H1 (cell line): Measurements from ENCODE around the gene TOR1B. TPM values are rescaled to one million over a fixed set of nuclear protein-coding genes. Genes with fewer than 3 reads are reported as not detected.

ENCODE experiments used
- CTCF ChIA-PET: fragments of 300-600 bp; sonication (Branson Sonifier 250); formaldehyde crosslinking; loops from one replicate; lab custom pipeline; 2021; ENCODE audit not compliant: partially characterized antibody; lab: Charles Lee
- POLR2A ChIA-PET: fragments of 300-600 bp; sonication (Branson Sonifier 250); formaldehyde crosslinking; loops from one replicate; lab custom pipeline; 2021; ENCODE audit warnings: inconsistent platforms; ENCODE audit not compliant: partially characterized antibody; lab: Charles Lee
- DNase-seq, 2 experiments: peaks; one replicate each; pipeline versions ENCODE4 v3.0.0 to v3.0.0-alpha.2; 2010 to 2022; ENCODE audit warnings: low spot score in 2 of 2, low read depth in 1 of 2, mixed read lengths in 1 of 2
- FAIRE-seq: peaks from 2 replicates; lab custom pipeline; 2011; peaks lifted over from hg19 to GRCh38; lab: Jason Lieb, UNC
- H2AFZ ChIP-seq: 2 replicates; pipeline ENCODE4 v1.8.1; 2012; ENCODE audit warnings: low read length, inconsistent platforms
- H2AK5ac ChIP-seq: 2 replicates; pipeline ENCODE4 v1.6.1; 2013; ENCODE audit warnings: low read depth, low read length
- H2BK120ac ChIP-seq: replicated peaks from 2 replicates; pipeline ENCODE3; 2013; ENCODE audit warnings: low read depth, low read length, inconsistent platforms
- H2BK12ac ChIP-seq: 2 replicates; pipeline ENCODE4 v1.6.1; 2013; ENCODE audit warnings: low read depth, low read length
- H2BK15ac ChIP-seq: 2 replicates; pipeline ENCODE4 v1.6.1; 2013; ENCODE audit warnings: low read length
- H2BK20ac ChIP-seq: 2 replicates; pipeline ENCODE4 v1.6.1; 2013; ENCODE audit warnings: low read length
- H2BK5ac ChIP-seq: 2 replicates; pipeline ENCODE4 v1.6.1; 2013; ENCODE audit warnings: low read depth, low read length
- H3K14ac ChIP-seq: 2 replicates; pipeline ENCODE4 v1.6.1; 2013; ENCODE audit warnings: inconsistent platforms; ENCODE audit not compliant: insufficient read length
- H3K18ac ChIP-seq: 2 replicates; pipeline ENCODE4 v1.6.1; 2013; ENCODE audit warnings: low read length; ENCODE audit errors: extremely low read depth
- H3K23ac ChIP-seq: 2 replicates; pipeline ENCODE4 v1.6.1; 2013; ENCODE audit warnings: inconsistent platforms; ENCODE audit not compliant: insufficient read length
- H3K23me2 ChIP-seq: 2 replicates; pipeline ENCODE4 v1.6.1; 2013; ENCODE audit warnings: low read depth, low read length
- H3K27ac ChIP-seq: 2 replicates; pipeline ENCODE4 v1.6.1; 2011; ENCODE audit warnings: low read depth, low read length, inconsistent platforms
- H3K27me3 ChIP-seq, 4 experiments: replicated peaks in 1 of 4; 1 replicate in 1 of 4; 2 replicates in 3 of 4; pipeline versions ENCODE4 v1.6.1 to v1.8.1; 2011 to 2013; ENCODE audit warnings: low read length in 3 of 4, mild to moderate bottlenecking in 3 of 4, inconsistent platforms in 2 of 4, mixed read lengths in 2 of 4, moderate library complexity in 1 of 4; ENCODE audit not compliant: control insufficient read depth in 3 of 4, insufficient read depth in 3 of 4; ENCODE audit errors: extremely low read depth in 1 of 4
- H3K36me3 ChIP-seq, 4 experiments: 2 replicates each; pipeline versions ENCODE4 v1.6.1 to v1.8.1; 2011 to 2013; ENCODE audit warnings: mild to moderate bottlenecking in 4 of 4, low read length in 3 of 4, moderate library complexity in 2 of 4, control low read depth in 1 of 4, inconsistent platforms in 1 of 4; ENCODE audit not compliant: insufficient read depth in 4 of 4, control insufficient read depth in 2 of 4
- H3K4ac ChIP-seq: replicated peaks from 2 replicates; pipeline ENCODE3; 2013; ENCODE audit warnings: low read length, low read depth, mixed read lengths, inconsistent platforms; ENCODE audit not compliant: insufficient read length
- H3K4me1 ChIP-seq, 4 experiments: replicated peaks in 1 of 4; 1 replicate in 1 of 4; 2 replicates in 3 of 4; pipeline versions ENCODE4 v1.6.1 to v1.8.1; 2011 to 2013; ENCODE audit warnings: low read length in 3 of 4, inconsistent platforms in 2 of 4, mixed read lengths in 1 of 4; ENCODE audit not compliant: insufficient read depth in 4 of 4, control insufficient read depth in 3 of 4
- H3K4me2 ChIP-seq, 2 experiments: 2 replicates each; pipeline versions ENCODE4 v1.6.1 to v1.8.1; 2011 to 2013; ENCODE audit warnings: low read depth in 2 of 2, low read length in 2 of 2, control low read depth in 1 of 2, inconsistent platforms in 1 of 2, mild to moderate bottlenecking in 1 of 2; ENCODE audit not compliant: insufficient read depth in 1 of 2
- H3K4me3 ChIP-seq, 4 experiments: fragments of 200-600, 300-600 bp in 1 of 4; sonication (generic), shearing (Covaris generic), sonication (Bioruptor Twin) in 1 of 4; 2 replicates each; pipeline versions ENCODE4 v1.5.1 to v1.8.1; 2011 to 2016; ENCODE audit warnings: low read length in 4 of 4, low read depth in 3 of 4, control low read depth in 2 of 4, inconsistent platforms in 2 of 4, mild to moderate bottlenecking in 2 of 4, mixed read lengths in 1 of 4, moderate library complexity in 1 of 4; ENCODE audit not compliant: insufficient read depth in 2 of 4; ENCODE audit errors: extremely low read depth in 1 of 4
- H3K56ac ChIP-seq: replicated peaks from 2 replicates; pipeline ENCODE3; 2013; ENCODE audit warnings: low read depth, mild to moderate bottlenecking, mixed read lengths, low read length, inconsistent platforms; ENCODE audit not compliant: insufficient read length
- H3K79me1 ChIP-seq: 2 replicates; pipeline ENCODE4 v1.6.1; 2013; ENCODE audit warnings: low read depth, low read length, control low read depth
- H3K79me2 ChIP-seq, 2 experiments: 2 replicates each; pipeline versions ENCODE4 v1.6.1 to v1.8.1; 2012 to 2013; ENCODE audit warnings: low read length in 2 of 2, mild to moderate bottlenecking in 2 of 2, inconsistent platforms in 1 of 2; ENCODE audit not compliant: insufficient read depth in 2 of 2, control insufficient read depth in 1 of 2
- H3K9ac ChIP-seq, 4 experiments: replicated peaks in 1 of 4; 1 replicate in 1 of 4; 2 replicates in 3 of 4; pipeline versions ENCODE4 v1.6.1 to v1.8.1; 2011 to 2013; ENCODE audit warnings: low read depth in 3 of 4, low read length in 3 of 4, control low read depth in 2 of 4, mild to moderate bottlenecking in 2 of 4, moderate library complexity in 2 of 4, inconsistent platforms in 1 of 4; ENCODE audit errors: extremely low read depth in 1 of 4
- H3K9me3 ChIP-seq, 2 experiments: 2 replicates each; pipeline versions ENCODE4 v1.6.1 to v1.8.1; 2012 to 2013; ENCODE audit warnings: mild to moderate bottlenecking in 2 of 2, moderate library complexity in 2 of 2, control low read depth in 1 of 2, inconsistent platforms in 1 of 2, low read depth in 1 of 2, low read length in 1 of 2, mixed read lengths in 1 of 2; ENCODE audit not compliant: insufficient read depth in 2 of 2
- H4K20me1 ChIP-seq, 2 experiments: replicated peaks in 1 of 2; 2 replicates each; pipeline versions ENCODE3 to v1.8.1; 2011 to 2013; ENCODE audit warnings: inconsistent platforms in 2 of 2, low read length in 2 of 2, mild to moderate bottlenecking in 1 of 2; ENCODE audit not compliant: insufficient read depth in 2 of 2, control insufficient read depth in 1 of 2
- H4K5ac ChIP-seq: 2 replicates; pipeline ENCODE4 v1.6.1; 2013; ENCODE audit warnings: low read length, low read depth, mixed read lengths, inconsistent platforms; ENCODE audit not compliant: insufficient read length
- H4K8ac ChIP-seq: 2 replicates; pipeline ENCODE4 v1.8.0; 2013; ENCODE audit warnings: mild to moderate bottlenecking, moderate library complexity, low read length, inconsistent platforms; ENCODE audit not compliant: insufficient read depth; ENCODE audit errors: extremely low read depth
- H4K91ac ChIP-seq: replicated peaks from 2 replicates; pipeline ENCODE3; 2013; ENCODE audit warnings: low read length, mixed read lengths, inconsistent platforms; ENCODE audit not compliant: insufficient read length
- CBX5 ChIP-seq: fragments of 300-800, 300-1000 bp; sonication (generic); IDR thresholded peaks from 2 replicates; pipeline ENCODE4 v1.7.1; 2016; ENCODE audit warnings: antibody characterized with exemption, low read length, low read depth
- CBX8 ChIP-seq: fragments of 300-800, 300-1000 bp; sonication (generic); IDR thresholded peaks from 2 replicates; pipeline ENCODE4 v1.7.1; 2016; ENCODE audit warnings: low read depth, low read length, borderline replicate concordance
- NANOG ChIP-seq: IDR thresholded peaks from 2 replicates; pipeline ENCODE4 v1.6.1; 2011; ENCODE audit warnings: low read length, low read depth, mild to moderate bottlenecking, inconsistent platforms; ENCODE audit not compliant: insufficient read depth, poor library complexity, severe bottlenecking
- NRF1 ChIP-seq: IDR thresholded peaks from 2 replicates; pipeline ENCODE4 v1.6.1; 2011; ENCODE audit warnings: mild to moderate bottlenecking, low read depth, low read length, improper control_type of control experiment
- PHF8 ChIP-seq: fragments of 200-600 bp; sonication (generic); conservative IDR thresholded peaks from 2 replicates; pipeline ENCODE4 v1.7.1; 2012; ENCODE audit warnings: low read depth, mild to moderate bottlenecking, inconsistent platforms, low read length, moderate library complexity
- POU5F1 ChIP-seq: IDR thresholded peaks from 2 replicates; pipeline ENCODE4 v1.6.1; 2011; ENCODE audit warnings: low read depth, mild to moderate bottlenecking, low read length, moderate library complexity
- RAD21 ChIP-seq, 2 experiments: IDR thresholded peaks in 1 of 2; conservative IDR thresholded peaks in 1 of 2; 2 replicates each; pipeline ENCODE4 v1.6.1; 2011; ENCODE audit warnings: low read depth in 2 of 2, low read length in 2 of 2, improper control_type of control experiment in 1 of 2, inconsistent platforms in 1 of 2, mild to moderate bottlenecking in 1 of 2, moderate library complexity in 1 of 2
- TEAD4 ChIP-seq: IDR thresholded peaks from 2 replicates; pipeline ENCODE4 v1.6.1; 2012; ENCODE audit warnings: low read depth, low read length, inconsistent platforms, mixed read lengths
- ZNF274 ChIP-seq: IDR thresholded peaks from 2 replicates; pipeline ENCODE4 v1.7.0; 2012; ENCODE audit warnings: low read length, borderline replicate concordance; ENCODE audit errors: extremely low read depth
- WGBS, 2 experiments: shearing (Covaris generic) in 1 of 2; methylation state at CpG; one replicate each; pipeline versions ENCODE4 v1.1.6 to v1.1.7; 2013 to 2015; ENCODE audit warnings: low lambda C conversion rate in 2 of 2, mixed read lengths in 2 of 2, inconsistent platforms in 1 of 2, low coverage in 1 of 2, missing lambda C conversion rate in 1 of 2; ENCODE audit not compliant: insufficient replicate concordance in 2 of 2, insufficient coverage in 1 of 2, insufficient read length in 1 of 2; ENCODE audit errors: extremely low coverage in 1 of 2, missing lambda C conversion rate in 1 of 2; 5-methylcytosine and 5-hydroxymethylcytosine counted together
- polyA plus RNA-seq, 7 experiments: library from polyadenylated mRNA; depleted of rRNA in 3 of 7; stranded (reverse) in 5 of 7; unstranded in 2 of 7; fragments of >200 nt in 5 of 7; fragments of 200-250 nt in 2 of 7; gene quantifications; 1 replicate in 5 of 7; 2 replicates in 1 of 7; 4 replicates in 1 of 7; pipeline versions ENCODE4 v1.2.1 to v1.2.3, GENCODE V29; 2011 to 2013; ENCODE audit warnings: missing spikeins in 2 of 7, mixed read lengths in 2 of 7
- total RNA-seq: library from RNA; stranded (reverse); fragmentation: NEBNext Ultra II Directional; extraction: Animal tissue kit (Norgen Biotek cat#: 25700); gene quantifications from 2 replicates; pipeline ENCODE4 v1.2.1, GENCODE V29; 2021
- TF ChIP-seq, protein P1 (sequence below): IDR thresholded peaks from 2 replicates; pipeline ENCODE4 v1.6.1; 2012; ENCODE audit warnings: inconsistent platforms

The TOR1B gene
- total and polyA plus RNA-seq, 2 of the 8 experiments (the other 6 are each of a cell fraction or from before 2014, with no cell fraction given), result 11.4 to 17.4 TPM

GRCh38 chr9:129823935-129824601 is 21.1 kb downstream of the TOR1B start, which contains the start of gene TOR1A:
Gene TOR1A, minus strand, starts transcription at chr9:129824136. Its CDS starts 51 bp downstream, at chr9:129824085.
- CTCF ChIA-PET, result interaction anchor here (0.6 kb wide), 1 partner anchor 1823 kb away, joined by 3 read pairs; no protein-coding TSS in a partner anchor
- no peak within 1 kb of the TSS for H2AK5ac ChIP-seq
- peak within 1 kb of the TSS; percentile 69 for H3K4ac ChIP-seq
- H4K91ac ChIP-seq, result peak within 1 kb of the TSS; percentile 93
- peak within 1 kb of the TSS; percentile 88 to 99 for H3K4me2 ChIP-seq
- no peak for FAIRE-seq
- H3K4me3 ChIP-seq, result peak within 1 kb of the TSS; percentile 75 to 100 (median 87)
- H3K56ac ChIP-seq, result peak within 1 kb of the TSS; percentile 92
- peak within 1 kb of the TSS; percentile 92; the same call in 1 of the 2 replicates for H4K8ac ChIP-seq
- H3K4me1 ChIP-seq, result peaks cover 0 to 5% (median 4%) of the 10 kb centered on the region in 4 experiments; a peak in 5 of 7 replicates
- peak within 1 kb of the TSS; percentile 95; the same call in 1 of the 2 replicates for H2BK5ac ChIP-seq
- peaks cover 6% of the 10 kb centered on the region for H3K79me1 ChIP-seq
- no peaks in the 10 kb centered on the region for H3K27me3 ChIP-seq
- POLR2A ChIA-PET, result interaction anchor here (0.6 to 1.0 kb wide), 4 partner anchors 11 to 19 kb away, joined by 3 read pairs; partner anchors contain the start of gene C9orf78
- H3K18ac ChIP-seq, result peak within 1 kb of the TSS; percentile 87
- peak; percentile 91 to 94 for DNase-seq
- peaks cover 0 to 11% of the 10 kb centered on the region in 2 experiments; a peak in 2 of 4 replicates for H3K79me2 ChIP-seq
- no peak within 1 kb of the TSS for H2BK20ac ChIP-seq
- 10% methylated on average over 37 of the region's 47 CpGs; no CpG with 5 or more reads in 1 of the 2 experiments for whole genome bisulfite sequencing, 2 experiments
- H3K9ac ChIP-seq, result peak within 1 kb of the TSS; percentile 85 to 93 (median 90)
- H2BK15ac ChIP-seq, result no peak within 1 kb of the TSS
- H3K27ac ChIP-seq, result peak within 1 kb of the TSS; percentile 29; the same call in 1 of the 2 replicates
- peak within 1 kb of the TSS; percentile 80; the same call in 1 of the 2 replicates for H2BK12ac ChIP-seq
- peak within 1 kb of the TSS; percentile 93 for H4K5ac ChIP-seq
- H3K36me3 ChIP-seq, result peaks cover 14 to 41% (median 23%) of the 10 kb centered on the region in 4 experiments
- no peaks in the 10 kb centered on the region for H3K9me3 ChIP-seq
- H2BK120ac ChIP-seq, result no peak within 1 kb of the TSS
- H3K14ac ChIP-seq, result no peak within 1 kb of the TSS
- peak within 1 kb of the TSS; percentile 46; the same call in 1 of the 2 replicates for H2AFZ ChIP-seq
- H3K23me2 ChIP-seq, result peaks cover 5% of the 10 kb centered on the region; the same call in 1 of the 2 replicates
- H4K20me1 ChIP-seq, result peaks cover 2 to 4% of the 10 kb centered on the region in 2 experiments
- no peak within 1 kb of the TSS for H3K23ac ChIP-seq
- no peak for TF ChIP-seq RAD21 (IDR thresholded peaks at IDR 0.05 in 1 of 2, conservative IDR thresholded peaks at IDR 0.05 in 1 of 2; ENCODE audit: low read depth in 2 of 2, low read length in 2 of 2)
- TF ChIP-seq NRF1, result no peak
- TF ChIP-seq, protein P1, sequence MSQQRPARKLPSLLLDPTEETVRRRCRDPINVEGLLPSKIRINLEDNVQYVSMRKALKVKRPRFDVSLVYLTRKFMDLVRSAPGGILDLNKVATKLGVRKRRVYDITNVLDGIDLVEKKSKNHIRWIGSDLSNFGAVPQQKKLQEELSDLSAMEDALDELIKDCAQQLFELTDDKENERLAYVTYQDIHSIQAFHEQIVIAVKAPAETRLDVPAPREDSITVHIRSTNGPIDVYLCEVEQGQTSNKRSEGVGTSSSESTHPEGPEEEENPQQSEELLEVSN, result no peak
- TF ChIP-seq TEAD4, result no peak
- TF ChIP-seq POU5F1, result no peak
- no peak for TF ChIP-seq NANOG
- TF ChIP-seq PHF8, result peak; percentile 89
- no peak for TF ChIP-seq ZNF274
- TF ChIP-seq CBX8, result no peak
- no peak for TF ChIP-seq CBX5
